Right hindlimb (tissue), 1 donor: ENCODE data around the gene BCL3.
"Not testable (repeated sequence)": the region's sequence is repeated elsewhere in the genome, so short reads cannot be mapped to it uniquely, and the experiment has no call there.

Source experiments
- DNase-seq: peaks from one replicate; pipeline ENCODE4 v3.0.0-alpha.2; 2018

Gene BCL3

GRCh38 chr19:44762038-44762437, 13.5 kb downstream of the BCL3 start:
- DNase-seq = no peak

GRCh38 chr19:44765033-44765948, 16.8 kb downstream of the BCL3 start:
- DNase-seq = no peak

- no peak for DNase-seq
Observed at GRCh38 chr19:44765949-44766335, 17.4 kb downstream of the BCL3 start.

- DNase-seq = no peak
Observed at GRCh38 chr19:44767295-44768180, 19.0 kb downstream of the BCL3 start.

- DNase-seq = peak; percentile 85
Observed at GRCh38 chr19:44770550-44771257, 22.2 kb downstream of the BCL3 start.

- DNase-seq = not testable (repeated sequence)
Observed at GRCh38 chr19:44772144-44772543, 23.6 kb downstream of the BCL3 start.

GRCh38 chr19:44772959-44773358, 24.5 kb downstream of the BCL3 start:
- no peak for DNase-seq

GRCh38 chr19:44775676-44776240, 27.2 kb downstream of the BCL3 start:
- no peak for DNase-seq

- no peak for DNase-seq
Observed at GRCh38 chr19:44776402-44777096, 28.0 kb downstream of the BCL3 start.

GRCh38 chr19:44777715-44778347, 29.3 kb downstream of the BCL3 start, which contains the start of gene CBLC:
Gene CBLC (plus strand): TSS chr19:44777890. CDS start chr19:44777932, 42 bp downstream.
- no peak for DNase-seq

- no peak for DNase-seq
Observed at GRCh38 chr19:44779150-44779549, 30.6 kb downstream of the BCL3 start.

- DNase-seq = not testable (repeated sequence)
Observed at GRCh38 chr19:44781694-44782093, 33.2 kb downstream of the BCL3 start.

- DNase-seq = no peak
Observed at GRCh38 chr19:44782729-44783128, 34.2 kb downstream of the BCL3 start.

- no peak for DNase-seq
Observed at GRCh38 chr19:44783545-44783944, 35.0 kb downstream of the BCL3 start.

GRCh38 chr19:44785271-44785670, 36.8 kb downstream of the BCL3 start:
- no peak for DNase-seq

GRCh38 chr19:44785993-44786392, 37.5 kb downstream of the BCL3 start:
- no peak for DNase-seq

- DNase-seq = no peak
Observed at GRCh38 chr19:44788971-44789370, 40.5 kb downstream of the BCL3 start.

GRCh38 chr19:44789943-44790483, 41.5 kb downstream of the BCL3 start:
- no peak for DNase-seq

- peak; percentile 50 for DNase-seq
Observed at GRCh38 chr19:44792281-44792680, 43.8 kb downstream of the BCL3 start.

- no peak for DNase-seq
Observed at GRCh38 chr19:44794610-44795009, 46.1 kb downstream of the BCL3 start.

- DNase-seq = no peak
Observed at GRCh38 chr19:44795398-44795987, 47.0 kb downstream of the BCL3 start.
